Body of pancreas (tissue), 4 donors: ENCODE data around the gene STXBP1.

Experiments used
- POLR2A ChIP-seq, 3 donors: fragments of 450-650 bp; IDR thresholded peaks; one replicate each; pipeline ENCODE4 v1.6.1; 2016; ENCODE audit warnings: antibody characterized with exemption in 3 of 3, mild to moderate bottlenecking in 2 of 3
- TF ChIP-seq, protein P1 (sequence below), 7 experiments: fragments of 450-650 bp in 4 of 7; fragments of 200-600 bp in 3 of 7; sonication (generic) in 3 of 7; IDR thresholded peaks; one replicate each; pipeline ENCODE4 v1.5.1; 2016 to 2019; ENCODE audit warnings: antibody characterized with exemption in 7 of 7

DNA sequence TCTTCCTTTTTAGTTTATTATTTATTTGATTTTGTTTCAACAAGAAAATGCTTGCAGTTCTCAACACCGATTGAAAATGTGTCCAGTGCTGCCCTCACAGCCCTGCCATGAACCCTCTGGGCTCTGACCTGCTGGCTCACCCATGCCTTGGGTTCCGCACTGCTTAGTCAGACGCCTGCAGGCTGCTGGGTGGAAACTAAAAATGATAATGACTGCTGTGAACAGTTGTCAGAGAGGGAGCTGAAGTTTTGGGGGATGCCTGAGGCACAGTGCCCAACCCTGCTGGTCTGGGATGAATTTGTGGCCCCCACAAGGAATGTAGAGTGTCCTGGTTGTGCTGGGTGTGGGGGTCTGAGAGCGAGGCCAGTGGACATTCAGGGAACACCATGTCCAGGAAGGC lies 72.5 kb downstream of the STXBP1 start:
- TF ChIP-seq, protein P1, sequence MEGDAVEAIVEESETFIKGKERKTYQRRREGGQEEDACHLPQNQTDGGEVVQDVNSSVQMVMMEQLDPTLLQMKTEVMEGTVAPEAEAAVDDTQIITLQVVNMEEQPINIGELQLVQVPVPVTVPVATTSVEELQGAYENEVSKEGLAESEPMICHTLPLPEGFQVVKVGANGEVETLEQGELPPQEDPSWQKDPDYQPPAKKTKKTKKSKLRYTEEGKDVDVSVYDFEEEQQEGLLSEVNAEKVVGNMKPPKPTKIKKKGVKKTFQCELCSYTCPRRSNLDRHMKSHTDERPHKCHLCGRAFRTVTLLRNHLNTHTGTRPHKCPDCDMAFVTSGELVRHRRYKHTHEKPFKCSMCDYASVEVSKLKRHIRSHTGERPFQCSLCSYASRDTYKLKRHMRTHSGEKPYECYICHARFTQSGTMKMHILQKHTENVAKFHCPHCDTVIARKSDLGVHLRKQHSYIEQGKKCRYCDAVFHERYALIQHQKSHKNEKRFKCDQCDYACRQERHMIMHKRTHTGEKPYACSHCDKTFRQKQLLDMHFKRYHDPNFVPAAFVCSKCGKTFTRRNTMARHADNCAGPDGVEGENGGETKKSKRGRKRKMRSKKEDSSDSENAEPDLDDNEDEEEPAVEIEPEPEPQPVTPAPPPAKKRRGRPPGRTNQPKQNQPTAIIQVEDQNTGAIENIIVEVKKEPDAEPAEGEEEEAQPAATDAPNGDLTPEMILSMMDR (IDR thresholded peaks at IDR 0.05), result no peak
- no peak for TF ChIP-seq POLR2A (IDR thresholded peaks at IDR 0.05)
